Transverse colon (tissue), 4 donors: Measurements from ENCODE around the gene RAB17.

Experiments
- POLR2A ChIP-seq: fragments of 450-650 bp; IDR thresholded peaks from one replicate; pipeline ENCODE4 v1.6.1; 2016; ENCODE audit warnings: antibody characterized with exemption, mild to moderate bottlenecking, moderate library complexity
- POLR2AphosphoS5 ChIP-seq, 3 donors: sonication (generic); formaldehyde crosslinking; IDR thresholded peaks; one replicate each; pipeline ENCODE4 v1.6.1; 2016; ENCODE audit warnings: antibody characterized with exemption in 3 of 3
- TF ChIP-seq, protein P1 (sequence below), 5 experiments: fragments of 200-600 bp in 3 of 5; fragments of 450-650 bp in 2 of 5; sonication (generic) in 3 of 5; IDR thresholded peaks; 1 replicate in 2 of 5; 2 replicates in 3 of 5; pipeline ENCODE4 v1.5.1; 2016 to 2017; ENCODE audit warnings: antibody characterized with exemption in 5 of 5, inconsistent platforms in 3 of 5, mild to moderate bottlenecking in 2 of 5, moderate library complexity in 1 of 5

DNA sequence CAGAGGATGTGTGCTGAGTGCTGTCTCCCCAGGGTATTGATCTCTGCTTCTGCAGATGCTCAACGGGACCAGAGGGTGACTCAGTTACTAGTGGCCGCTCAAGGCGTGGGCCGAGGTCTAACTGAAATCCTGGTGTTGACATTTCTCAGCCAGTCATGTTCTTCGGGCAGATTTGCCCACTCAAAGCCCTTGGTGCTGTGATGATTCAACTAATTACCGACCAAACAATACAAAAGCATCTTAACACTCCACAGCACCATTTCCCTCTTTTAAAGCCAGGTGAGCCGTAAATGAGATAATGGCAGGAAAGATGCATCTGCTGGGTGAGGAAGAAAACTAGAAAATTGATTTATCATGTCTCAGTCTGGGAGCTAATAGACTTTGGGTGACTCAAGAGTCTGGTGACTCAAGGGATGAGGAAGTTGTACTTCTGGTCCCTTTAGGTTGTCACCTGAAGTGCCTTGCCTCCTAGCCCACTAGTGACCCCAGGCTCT, 56.8 kb downstream of the RAB17 start:
- TF ChIP-seq, protein P1, sequence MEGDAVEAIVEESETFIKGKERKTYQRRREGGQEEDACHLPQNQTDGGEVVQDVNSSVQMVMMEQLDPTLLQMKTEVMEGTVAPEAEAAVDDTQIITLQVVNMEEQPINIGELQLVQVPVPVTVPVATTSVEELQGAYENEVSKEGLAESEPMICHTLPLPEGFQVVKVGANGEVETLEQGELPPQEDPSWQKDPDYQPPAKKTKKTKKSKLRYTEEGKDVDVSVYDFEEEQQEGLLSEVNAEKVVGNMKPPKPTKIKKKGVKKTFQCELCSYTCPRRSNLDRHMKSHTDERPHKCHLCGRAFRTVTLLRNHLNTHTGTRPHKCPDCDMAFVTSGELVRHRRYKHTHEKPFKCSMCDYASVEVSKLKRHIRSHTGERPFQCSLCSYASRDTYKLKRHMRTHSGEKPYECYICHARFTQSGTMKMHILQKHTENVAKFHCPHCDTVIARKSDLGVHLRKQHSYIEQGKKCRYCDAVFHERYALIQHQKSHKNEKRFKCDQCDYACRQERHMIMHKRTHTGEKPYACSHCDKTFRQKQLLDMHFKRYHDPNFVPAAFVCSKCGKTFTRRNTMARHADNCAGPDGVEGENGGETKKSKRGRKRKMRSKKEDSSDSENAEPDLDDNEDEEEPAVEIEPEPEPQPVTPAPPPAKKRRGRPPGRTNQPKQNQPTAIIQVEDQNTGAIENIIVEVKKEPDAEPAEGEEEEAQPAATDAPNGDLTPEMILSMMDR (IDR thresholded peaks at IDR 0.05), result no peak
- TF ChIP-seq POLR2AphosphoS5 (IDR thresholded peaks at IDR 0.05), result no peak
- TF ChIP-seq POLR2A, result no peak
